GM18858 (cell line): ENCODE data around the gene GPR158.
"Not testable (repeated sequence)": the region's sequence is repeated elsewhere in the genome, so short reads cannot be mapped to it uniquely, and the experiment has no call there.

ENCODE experiments used
- ATAC-seq: cut with Tn5 transposase; IDR thresholded peaks from one replicate; pipeline ENCODE4 v1.9.1; 2021; ENCODE audit not compliant: unreplicated experiment

Gene GPR158

DNA sequence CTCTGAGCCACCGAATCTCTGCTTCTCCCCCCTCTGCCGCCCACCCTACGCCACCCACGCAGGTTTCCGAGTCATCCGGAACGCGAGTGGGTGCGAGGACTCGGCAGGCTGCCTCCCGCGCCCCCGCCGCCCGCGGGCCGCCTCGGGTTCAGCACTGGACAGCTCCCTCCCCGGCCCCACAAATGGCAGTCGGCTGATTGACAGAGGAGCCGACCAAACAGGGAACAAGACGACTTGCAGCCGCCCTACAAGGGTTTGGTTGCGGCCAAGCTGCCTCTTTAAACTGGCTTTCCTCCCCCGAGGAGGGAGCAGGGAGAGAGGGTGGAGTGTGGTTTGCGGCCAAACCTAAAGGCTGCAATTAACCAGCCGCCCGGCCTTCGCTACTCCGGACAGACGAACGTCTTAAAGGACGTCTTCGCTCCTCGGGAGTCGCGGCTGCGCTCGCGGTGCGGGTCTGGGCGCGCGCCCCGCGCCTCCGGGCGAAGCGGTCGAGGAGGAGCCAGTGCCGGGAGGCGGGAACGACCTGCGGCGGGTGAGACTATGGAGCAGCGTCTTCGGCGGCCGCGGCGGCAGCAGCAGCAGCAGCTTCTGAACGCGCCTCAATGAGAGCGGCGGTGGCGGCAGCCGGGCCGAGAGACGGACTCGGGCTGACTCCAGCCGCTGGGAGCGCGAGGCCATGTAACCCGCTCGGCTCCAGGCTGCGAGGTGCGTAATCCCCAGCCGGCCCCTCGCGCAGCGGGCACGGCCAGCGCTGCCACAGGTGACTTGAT, at the start of gene GPR158:
Gene GPR158 (plus strand): TSS at position 541 of the 770 bp plus-strand sequence. CDS start 420 bp downstream, outside the sequence.
- no peak for ATAC-seq

- ATAC-seq, result no peak
Measured at GRCh38 chr10:25125201-25125611, 49.6 kb upstream of the GPR158 start.

GRCh38 chr10:25129592-25129991, 45.2 kb upstream of the GPR158 start:
- ATAC-seq, result no peak

DNA sequence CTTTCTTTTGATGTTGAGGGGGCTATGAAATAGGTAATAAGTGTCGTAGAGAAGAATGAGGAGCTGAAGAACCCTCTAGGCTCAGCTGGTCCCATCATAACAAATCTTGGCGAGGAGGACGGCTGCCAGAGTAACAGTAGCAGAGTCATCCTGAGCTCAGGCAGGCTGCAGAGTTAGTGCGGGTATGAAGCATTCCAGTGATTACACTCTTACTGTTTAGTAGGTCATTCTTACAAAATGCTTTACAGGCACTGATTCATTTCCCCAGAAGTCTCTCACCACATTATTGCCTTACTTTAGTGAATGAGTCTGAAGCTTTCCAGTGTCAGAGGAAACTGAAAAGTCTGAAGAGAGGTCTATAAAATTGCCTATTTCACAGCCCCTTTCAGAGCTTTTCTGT, 43.9 kb upstream of the GPR158 start:
- no peak for ATAC-seq

GRCh38 chr10:25142116-25142864, 32.5 kb upstream of the GPR158 start:
- no peak for ATAC-seq

GRCh38 chr10:25157650-25158049, 17.2 kb upstream of the GPR158 start:
- ATAC-seq, result no peak

- ATAC-seq, result no peak
Measured at GRCh38 chr10:25159591-25159990, 15.2 kb upstream of the GPR158 start.

GRCh38 chr10:25162391-25162790, 12.4 kb upstream of the GPR158 start:
- no peak for ATAC-seq

GRCh38 chr10:25163464-25163863, 11.3 kb upstream of the GPR158 start:
- ATAC-seq, result not testable (repeated sequence)

- no peak for ATAC-seq
Measured at GRCh38 chr10:25169740-25170139, 5.1 kb upstream of the GPR158 start.

GRCh38 chr10:25170627-25171026, 4.2 kb upstream of the GPR158 start:
- no peak for ATAC-seq

- no peak for ATAC-seq
Measured at GRCh38 chr10:25175527-25176420, 973 bp downstream of the GPR158 start.

GRCh38 chr10:25176421-25176968, 1.7 kb downstream of the GPR158 start:
- no peak for ATAC-seq

DNA sequence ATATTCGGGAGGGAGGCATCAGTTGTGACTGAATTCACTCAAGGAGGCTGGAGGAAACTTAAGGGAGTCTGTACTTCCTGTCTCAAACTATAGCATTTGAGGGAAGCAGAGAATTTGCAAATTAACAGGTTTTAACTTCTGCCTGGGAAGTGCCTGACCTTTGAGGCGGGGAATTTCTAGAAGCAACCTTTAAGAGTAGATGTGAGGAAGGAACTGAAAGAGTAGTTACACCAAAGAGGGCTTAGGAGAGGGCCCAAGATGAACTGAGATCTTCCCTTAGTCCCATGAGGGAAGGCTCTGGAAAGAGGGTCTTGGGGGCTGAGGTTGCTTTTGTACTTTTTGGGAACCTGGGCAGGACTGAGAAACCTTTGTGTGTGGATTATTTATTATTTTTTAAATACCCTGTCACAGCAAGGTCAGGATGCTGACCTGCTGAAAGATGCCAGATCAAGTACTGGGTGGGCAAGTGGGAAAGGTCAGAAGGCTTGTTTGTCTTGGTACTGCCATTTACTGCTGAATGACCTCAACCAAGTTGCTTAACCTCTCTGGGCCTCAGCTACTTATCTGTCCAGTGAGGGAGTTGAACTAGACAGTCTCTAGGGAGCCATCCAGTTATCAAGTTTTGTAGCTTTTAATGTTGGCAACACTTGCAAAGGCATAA, 2.4 kb downstream of the GPR158 start:
- ATAC-seq, result no peak

DNA sequence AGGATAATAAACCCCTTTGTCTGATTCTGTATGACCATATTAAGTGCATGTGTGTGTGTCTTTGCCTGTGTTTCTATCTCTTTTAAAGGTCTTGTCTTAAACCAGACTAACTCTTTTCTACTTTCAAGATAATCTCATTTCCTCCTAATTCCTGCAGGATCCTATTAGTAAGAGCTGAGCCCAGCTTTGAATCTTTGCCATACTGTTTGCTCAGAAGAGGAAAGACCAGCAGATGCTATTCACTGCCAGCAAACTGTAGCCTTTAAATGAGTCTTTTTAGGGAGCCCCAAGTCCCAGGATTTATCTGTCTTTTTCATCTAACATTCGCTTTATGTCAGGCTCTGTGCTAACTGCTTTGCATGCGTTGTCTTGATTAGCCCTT, 2.9 kb downstream of the GPR158 start:
- no peak for ATAC-seq

DNA sequence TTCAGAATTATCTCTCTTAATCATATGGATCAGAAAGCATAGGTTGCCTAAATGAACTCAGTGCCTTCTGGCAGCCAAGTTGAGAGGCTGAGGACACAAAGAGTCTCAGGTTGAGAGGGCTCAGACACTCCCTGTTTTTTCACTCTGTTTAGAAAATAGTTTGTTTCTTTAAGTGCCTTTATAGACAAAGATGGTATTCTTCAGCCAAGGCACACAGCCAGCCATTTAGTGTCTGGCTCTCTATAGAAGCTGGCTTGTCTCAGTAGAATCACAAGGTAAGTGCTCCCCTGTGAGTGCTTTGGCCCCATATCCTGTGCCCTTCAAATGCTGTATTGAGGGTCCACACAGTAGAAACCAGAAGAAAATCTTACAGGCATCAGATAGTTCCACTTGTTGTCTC, 3.6 kb downstream of the GPR158 start:
- ATAC-seq, result no peak

DNA sequence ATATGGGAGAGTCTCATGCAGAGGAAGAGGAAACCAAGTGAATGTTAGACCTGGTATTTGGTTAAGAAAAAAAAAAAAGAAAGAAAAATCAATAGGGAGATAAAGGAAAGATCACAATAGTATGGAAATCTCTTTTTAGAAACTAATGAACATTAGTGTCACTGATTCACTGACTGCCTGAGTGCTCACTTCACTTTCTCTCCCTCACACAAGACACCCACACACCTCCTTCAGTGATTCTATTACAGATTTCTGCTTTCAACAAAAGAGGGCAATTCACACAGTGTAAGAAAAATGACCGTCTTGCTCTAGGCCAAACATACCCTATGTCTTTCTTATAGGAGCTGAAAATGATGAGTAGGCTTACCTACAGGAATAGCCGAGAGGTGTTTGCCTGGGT, 6.0 kb downstream of the GPR158 start:
- no peak for ATAC-seq

- ATAC-seq, result no peak
Measured at GRCh38 chr10:25182636-25183035, 7.8 kb downstream of the GPR158 start.

GRCh38 chr10:25191162-25191895, 16.5 kb downstream of the GPR158 start:
- ATAC-seq, result no peak

DNA sequence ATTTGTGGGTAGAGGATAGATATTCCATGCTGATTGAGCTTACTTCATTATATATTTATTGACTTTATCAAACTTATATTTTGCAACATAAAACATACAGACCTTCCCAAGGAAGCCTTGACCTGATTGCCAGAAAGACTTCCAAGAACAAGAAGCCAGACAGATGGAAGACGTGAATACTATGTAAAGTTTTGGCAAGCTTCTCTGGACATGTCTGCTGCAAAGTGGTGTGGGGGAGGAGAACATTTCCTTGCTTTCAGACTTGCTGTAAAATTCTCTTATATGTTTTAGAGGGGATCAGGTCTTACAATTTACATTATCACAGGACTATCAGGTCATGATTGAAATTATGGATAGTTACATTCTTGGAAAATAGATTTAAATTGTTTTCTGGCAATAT, 23.4 kb downstream of the GPR158 start:
- ATAC-seq, result no peak
